Measurements from ENCODE around the gene DHRS1.
"Not testable (repeated sequence)": the region's sequence is repeated elsewhere in the genome, so short reads cannot be mapped to it uniquely, and the experiment has no call there.

The DHRS1 gene

GRCh38 chr14:24246765-24247212, 52.8 kb downstream of the DHRS1 start:
- H3K4me1 ChIP-seq (ENCODE audit: control insufficient read depth, insufficient read depth, low read length), result peaks cover 8% of the 10 kb centered on the region
- no peaks in the 10 kb centered on the region for H3K27me3 ChIP-seq (ENCODE audit: control insufficient read depth, insufficient read depth, low read length)
- no peaks in the 10 kb centered on the region for H3K36me3 ChIP-seq (ENCODE audit: insufficient read depth, low read length)
- no peak overlapping the region for H3K4me2 ChIP-seq (ENCODE audit: low read length)
- no peaks in the 10 kb centered on the region for H3K9me3 ChIP-seq (replicated peaks; ENCODE audit: low read length)
- no peak overlapping the region for H3K9ac ChIP-seq (ENCODE audit: low read depth, low read length)
- no peak overlapping the region for H3K4me3 ChIP-seq (ENCODE audit: low read length)

- not testable (repeated sequence) for H3K36me3 ChIP-seq (ENCODE audit: insufficient read depth, low read length); H3K27me3 ChIP-seq (ENCODE audit: control insufficient read depth, insufficient read depth, low read length); H3K9me3 ChIP-seq (replicated peaks; ENCODE audit: low read length); H3K9ac ChIP-seq (ENCODE audit: low read depth, low read length); H3K4me3 ChIP-seq (ENCODE audit: low read length); H3K4me2 ChIP-seq (ENCODE audit: low read length)
- H3K4me1 ChIP-seq (ENCODE audit: control insufficient read depth, insufficient read depth, low read length), result peaks cover 20% of the 10 kb centered on the region
Measured at GRCh38 chr14:24245350-24245749, 54.2 kb downstream of the DHRS1 start.

- H3K4me1 ChIP-seq (ENCODE audit: control insufficient read depth, insufficient read depth, low read length), result peaks cover 37% of the 10 kb centered on the region
Measured at GRCh38 chr14:24243336-24243836, 56.2 kb downstream of the DHRS1 start.

GRCh38 chr14:24241829-24242443, 57.6 kb downstream of the DHRS1 start:
- peak overlapping the region; percentile 92 for H3K9ac ChIP-seq (ENCODE audit: low read depth, low read length)
- H3K27me3 ChIP-seq (ENCODE audit: control insufficient read depth, insufficient read depth, low read length), result no peaks in the 10 kb centered on the region
- peaks cover 42% of the 10 kb centered on the region for H3K36me3 ChIP-seq (ENCODE audit: insufficient read depth, low read length)
- H3K4me3 ChIP-seq (ENCODE audit: low read length), result peak overlapping the region; percentile 81
- peaks cover 41% of the 10 kb centered on the region for H3K4me1 ChIP-seq (ENCODE audit: control insufficient read depth, insufficient read depth, low read length)
- peak overlapping the region; percentile 91 for H3K4me2 ChIP-seq (ENCODE audit: low read length)
- H3K9me3 ChIP-seq (replicated peaks; ENCODE audit: low read length), result no peaks in the 10 kb centered on the region

More at GRCh38 chr14:24243336-24243836, 56.2 kb downstream of the DHRS1 start:
- Histone ChIP-seq H3K36me3 (ENCODE audit: insufficient read depth, low read length) (peaks cover 28% of the 10 kb centered on the region), H3K9ac (ENCODE audit: low read depth, low read length) (peak overlapping the region; percentile 92), H3K4me3 (ENCODE audit: low read length) (peak overlapping the region; percentile 81), H3K27me3 (ENCODE audit: control insufficient read depth, insufficient read depth, low read length) (no peaks in the 10 kb centered on the region), H3K4me2 (ENCODE audit: low read length) (peak overlapping the region; percentile 91), H3K9me3 (replicated peaks; ENCODE audit: low read length) (no peaks in the 10 kb centered on the region)

Data from skeletal muscle satellite cell (primary cell).